Spleen (tissue), 11 donors: Measurements from ENCODE around the gene HSPB2. TPM values are rescaled to one million over a fixed set of nuclear protein-coding genes. Genes with fewer than 3 reads are reported as not detected.

Source experiments
- DNase-seq: peaks from one replicate; pipeline ENCODE4 v3.0.0-alpha.2; 2020
- H3K27ac ChIP-seq, 8 donors: fragments of 200-600 bp; sonication (generic) in 7 of 8; 1 replicate in 4 of 8; 2 replicates in 4 of 8; pipeline versions ENCODE4 v1.5.0 to v1.8.0; 2016 to 2021; ENCODE audit warnings: inconsistent platforms in 4 of 8, mild to moderate bottlenecking in 4 of 8, moderate library complexity in 1 of 8
- H3K27me3 ChIP-seq, 7 donors: fragments of 200-600 bp; sonication (generic) in 6 of 7; replicated peaks in 1 of 7; 1 replicate in 4 of 7; 2 replicates in 3 of 7; pipeline versions ENCODE4 v1.5.0 to v1.8.0; 2016 to 2021; ENCODE audit warnings: inconsistent platforms in 3 of 7, mild to moderate bottlenecking in 1 of 7
- H3K36me3 ChIP-seq, 6 donors: fragments of 200-600 bp; sonication (generic) in 5 of 6; 1 replicate in 4 of 6; 2 replicates in 2 of 6; pipeline versions ENCODE4 v1.5.0 to v1.8.0; 2016 to 2021; ENCODE audit warnings: inconsistent platforms in 2 of 6
- H3K4me1 ChIP-seq, 6 donors: fragments of 200-600 bp; sonication (generic) in 5 of 6; 1 replicate in 3 of 6; 2 replicates in 3 of 6; pipeline versions ENCODE4 v1.5.0 to v1.8.0; 2016 to 2021; ENCODE audit warnings: inconsistent platforms in 3 of 6
- H3K4me3 ChIP-seq, 8 donors: fragments of 200-600 bp; sonication (generic) in 7 of 8; 1 replicate in 4 of 8; 2 replicates in 4 of 8; pipeline versions ENCODE4 v1.5.0 to v1.8.0; 2016 to 2021; ENCODE audit warnings: inconsistent platforms in 4 of 8, mild to moderate bottlenecking in 4 of 8, moderate library complexity in 2 of 8
- H3K9me3 ChIP-seq, 8 donors: fragments of 200-600 bp; sonication (generic) in 7 of 8; 1 replicate in 4 of 8; 2 replicates in 4 of 8; pipeline versions ENCODE4 v1.5.0 to v1.8.0; 2016 to 2021; ENCODE audit warnings: inconsistent platforms in 4 of 8
- POLR2A ChIP-seq, 3 donors: fragments of 450-650 bp; IDR thresholded peaks; one replicate each; pipeline ENCODE4 v1.5.1; 2017; ENCODE audit warnings: antibody characterized with exemption in 3 of 3, mild to moderate bottlenecking in 1 of 3
- POLR2AphosphoS5 ChIP-seq, 3 donors: sonication (generic); formaldehyde crosslinking; IDR thresholded peaks; one replicate each; pipeline ENCODE4 v1.5.1; 2017; ENCODE audit warnings: antibody characterized with exemption in 3 of 3
- WGBS, 5 donors: extraction: QIAGEN DNeasy Blood & Tissue Kit in 3 of 5; methylation state at CpG; one replicate each; pipeline versions ENCODE4 v1.1.5 to v1.1.7; 2013 to 2018; 5-methylcytosine and 5-hydroxymethylcytosine counted together
- intact Hi-C: fragments of 100-400 bp; cut with DNase I; formaldehyde crosslinking; loops from one replicate; pipeline ENCODE4 v1.15.0; 2023; ENCODE audit warnings: low total_unique reads
- polyA plus RNA-seq, 3 donors: library from polyadenylated mRNA; stranded (reverse); fragments of 200-250 nt; gene quantifications; one replicate each; pipeline ENCODE4 v1.2.1, GENCODE V29; 2013
- total RNA-seq, 7 donors: library from RNA; depleted of rRNA in 3 of 7; stranded (reverse); fragments of >200 nt in 3 of 7; fragmentation: NEBNext Ultra II Directional in 4 of 7; extraction: Animal tissue kit (Norgen Biotek cat#: 25700) in 4 of 7; gene quantifications; one replicate each; pipeline versions ENCODE4 v1.1.0 to v1.2.1, GENCODE V29; 2016 to 2021
- TF ChIP-seq, protein P1 (sequence below), 11 experiments: fragments of 200-600 bp in 7 of 11; fragments of 450-650 bp in 4 of 11; sonication (generic) in 4 of 11; IDR thresholded peaks in 8 of 11; conservative IDR thresholded peaks in 3 of 11; 1 replicate in 7 of 11; 2 replicates in 4 of 11; pipeline versions ENCODE4 v1.4.0 to v1.8.0; 2016 to 2021; ENCODE audit warnings: antibody characterized with exemption in 11 of 11, inconsistent platforms in 4 of 11, mild to moderate bottlenecking in 1 of 11
- donor health status: healthy with polysubstance abuse.
- donor health status: DM: no; HTN: no; CAD: no; lungs with moderate emphysema.
- donor health status: DM: no; HTN: no; CAD: no.
- donor health status: Bipolar disorder and iron deficiency.
- donor health status: healthy.
- donor health status: DM: no; HTN: no; CAD: no.
- donor health status: DM: yes; HTN: yes; CAD: no.

The HSPB2 gene
- total and polyA plus RNA-seq, 10 donors: 0.60 to 6.0 (median 1.8) TPM; not detected in 2

DNA sequence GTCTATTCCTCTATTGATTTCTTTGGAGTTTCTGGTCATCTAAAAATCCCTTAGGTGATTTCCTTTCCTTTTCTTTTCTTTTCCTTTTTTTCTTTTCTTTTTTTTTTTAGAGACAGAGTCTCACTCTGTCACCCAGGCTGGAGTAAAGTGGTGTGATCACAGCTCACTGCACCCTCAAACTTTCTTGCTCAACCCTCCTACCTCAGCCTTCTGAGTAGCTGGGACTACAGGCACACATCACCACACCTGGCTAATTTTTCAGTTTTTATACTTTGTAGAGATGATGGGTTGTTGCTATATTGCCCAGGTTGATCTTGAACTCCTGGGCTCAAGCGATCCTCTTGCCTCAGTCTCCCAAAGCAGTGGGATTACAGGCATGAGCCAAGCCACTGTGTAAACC, 4.2 kb downstream of the HSPB2 start:
- H3K36me3 ChIP-seq: no peaks in the 10 kb centered on the region
- TF ChIP-seq POLR2A (IDR thresholded peaks at IDR 0.05) (no peak), POLR2AphosphoS5 (IDR thresholded peaks at IDR 0.05) (no peak)
- TF ChIP-seq, protein P1, sequence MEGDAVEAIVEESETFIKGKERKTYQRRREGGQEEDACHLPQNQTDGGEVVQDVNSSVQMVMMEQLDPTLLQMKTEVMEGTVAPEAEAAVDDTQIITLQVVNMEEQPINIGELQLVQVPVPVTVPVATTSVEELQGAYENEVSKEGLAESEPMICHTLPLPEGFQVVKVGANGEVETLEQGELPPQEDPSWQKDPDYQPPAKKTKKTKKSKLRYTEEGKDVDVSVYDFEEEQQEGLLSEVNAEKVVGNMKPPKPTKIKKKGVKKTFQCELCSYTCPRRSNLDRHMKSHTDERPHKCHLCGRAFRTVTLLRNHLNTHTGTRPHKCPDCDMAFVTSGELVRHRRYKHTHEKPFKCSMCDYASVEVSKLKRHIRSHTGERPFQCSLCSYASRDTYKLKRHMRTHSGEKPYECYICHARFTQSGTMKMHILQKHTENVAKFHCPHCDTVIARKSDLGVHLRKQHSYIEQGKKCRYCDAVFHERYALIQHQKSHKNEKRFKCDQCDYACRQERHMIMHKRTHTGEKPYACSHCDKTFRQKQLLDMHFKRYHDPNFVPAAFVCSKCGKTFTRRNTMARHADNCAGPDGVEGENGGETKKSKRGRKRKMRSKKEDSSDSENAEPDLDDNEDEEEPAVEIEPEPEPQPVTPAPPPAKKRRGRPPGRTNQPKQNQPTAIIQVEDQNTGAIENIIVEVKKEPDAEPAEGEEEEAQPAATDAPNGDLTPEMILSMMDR (IDR thresholded peaks at IDR 0.05 in 8 of 11, conservative IDR thresholded peaks at IDR 0.05 in 3 of 11): no peak
- 90 to 100% (median 94%) methylated on average over 1 of the region's 1 CpG for WGBS, 5 donors
- intact Hi-C loops: no loop called here
- H3K27me3 ChIP-seq: peaks cover 0 to 40% (median 22%) of the 10 kb centered on the region in 7 donors
- H3K27ac ChIP-seq: no peak overlapping the region
- H3K4me3 ChIP-seq: no peak overlapping the region
- no peaks in the 10 kb centered on the region for H3K9me3 ChIP-seq
- H3K4me1 ChIP-seq: no peaks in the 10 kb centered on the region
- no peak for DNase-seq

DNA sequence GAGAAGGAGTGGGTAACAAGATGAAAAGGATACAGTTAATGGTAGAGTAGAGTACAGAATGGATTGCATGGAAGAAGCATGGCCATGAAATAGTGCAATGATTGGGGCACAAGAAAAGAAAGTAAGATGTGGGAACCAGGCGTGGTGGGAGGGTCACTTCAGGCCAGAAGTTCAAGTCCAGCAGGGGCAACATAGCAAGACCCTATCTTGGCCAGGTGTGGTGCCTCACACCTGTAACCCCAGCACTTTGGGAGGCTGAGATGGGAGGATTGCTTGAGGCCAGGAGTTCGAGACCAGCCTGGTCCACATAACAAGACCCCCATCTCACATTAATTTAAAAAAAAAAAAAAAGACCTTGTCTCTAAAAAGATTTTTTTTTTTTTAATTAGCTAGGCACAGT, 4.8 kb downstream of the HSPB2 start:
- Histone ChIP-seq H3K9me3 (no peaks in the 10 kb centered on the region), H3K27me3 (peaks cover 0 to 34% (median 17%) of the 10 kb centered on the region in 7 donors), H3K36me3 (no peaks in the 10 kb centered on the region), H3K4me1 (peaks cover 0 to 3% (median 0%) of the 10 kb centered on the region in 6 donors), H3K4me3 (no peak overlapping the region), H3K27ac (no peak overlapping the region)
- no peak for DNase-seq
- TF ChIP-seq, protein P1 (IDR thresholded peaks at IDR 0.05 in 8 of 11, conservative IDR thresholded peaks at IDR 0.05 in 3 of 11): no peak
- TF ChIP-seq POLR2A (IDR thresholded peaks at IDR 0.05) (no peak), POLR2AphosphoS5 (IDR thresholded peaks at IDR 0.05) (no peak)
- 68 to 90% (median 83%) methylated on average over 2 of the region's 2 CpGs for WGBS, 5 donors
- intact Hi-C loops: no loop called here

DNA sequence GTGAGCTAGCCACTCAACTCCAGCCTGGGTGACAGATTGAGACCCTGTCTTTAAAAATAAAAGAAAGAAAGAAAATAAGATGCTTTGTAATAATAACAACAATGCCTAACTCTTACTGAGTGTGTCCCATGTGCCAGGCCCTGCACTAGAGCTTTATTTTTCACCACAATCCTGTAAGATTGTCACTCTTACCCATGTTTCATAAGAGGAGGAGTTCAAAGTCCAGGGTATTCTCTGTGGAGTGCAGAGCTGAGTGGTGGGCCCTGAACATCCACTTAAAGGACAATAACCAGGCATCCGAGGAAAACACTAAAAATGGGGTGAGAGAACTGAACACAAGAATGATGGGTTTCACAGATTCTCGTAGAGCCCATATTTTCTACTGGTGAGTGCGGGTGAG, 5.3 kb downstream of the HSPB2 start:
- Histone ChIP-seq H3K27me3 (peaks cover 0 to 30% (median 12%) of the 10 kb centered on the region in 7 donors), H3K4me3 (no peak overlapping the region), H3K9me3 (no peaks in the 10 kb centered on the region), H3K27ac (peak overlapping the region in 1 of 8 donors; percentile 34), H3K4me1 (peaks cover 0 to 8% (median 0%) of the 10 kb centered on the region in 6 donors), H3K36me3 (no peaks in the 10 kb centered on the region)
- no peak for DNase-seq
- intact Hi-C loops: no loop called here
- WGBS, 5 donors: 89 to 97% (median 91%) methylated on average over 3 of the region's 3 CpGs
- TF ChIP-seq, protein P1 (IDR thresholded peaks at IDR 0.05 in 8 of 11, conservative IDR thresholded peaks at IDR 0.05 in 3 of 11): no peak
- TF ChIP-seq POLR2A (IDR thresholded peaks at IDR 0.05) (no peak), POLR2AphosphoS5 (IDR thresholded peaks at IDR 0.05) (no peak)

DNA sequence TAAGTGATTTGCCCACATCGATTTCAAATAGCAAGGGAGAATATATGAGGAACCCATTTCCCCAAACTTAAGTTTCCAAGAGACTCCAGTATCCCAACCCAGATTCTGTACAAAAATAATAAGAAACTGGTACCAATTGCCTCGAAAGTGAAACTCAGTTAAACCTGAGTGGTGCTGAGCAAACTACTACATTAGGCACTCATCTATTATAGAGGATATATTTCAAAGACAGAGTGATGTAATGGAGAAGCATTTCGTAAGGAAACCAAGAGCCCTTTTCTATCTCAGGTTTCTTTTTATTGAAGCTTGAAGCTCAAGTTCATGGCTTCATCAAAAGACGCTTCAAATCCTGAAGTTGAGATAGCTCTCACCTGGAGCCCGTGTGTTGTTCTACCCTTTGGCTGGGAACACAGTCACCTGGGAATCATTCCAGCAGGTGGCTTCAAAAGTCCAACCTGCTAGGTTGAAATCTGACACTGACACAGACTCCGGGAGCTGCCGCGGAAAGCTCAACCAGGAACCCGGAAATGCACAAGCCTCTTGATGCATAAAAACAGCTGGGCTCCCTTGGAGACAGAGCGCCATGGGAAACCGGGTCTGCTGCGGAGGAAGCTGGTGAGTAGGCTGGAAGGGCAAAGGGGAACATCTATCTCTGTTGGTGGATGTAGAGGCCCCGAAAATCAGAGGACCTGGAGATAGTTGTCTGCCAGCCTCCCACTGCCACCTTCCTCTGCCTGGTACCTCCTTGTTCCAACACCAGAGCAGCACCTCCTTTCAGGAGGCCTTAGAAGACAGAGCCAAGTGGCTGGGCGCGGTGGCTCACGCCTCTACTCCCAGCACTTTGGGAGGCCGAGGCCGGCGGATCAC, 6.1 kb downstream of the HSPB2 start, which contains the start of gene C11orf52:
Gene C11orf52 (plus strand): TSS at position 524 of the 867 bp plus-strand sequence. CDS start 60 bp downstream, at position 584.
- H3K36me3 ChIP-seq: no peaks in the 10 kb centered on the region
- H3K4me3 ChIP-seq: peak within 1 kb of the TSS in 1 of 8 donors; percentile 25
- peaks cover 0 to 21% (median 5%) of the 10 kb centered on the region in 7 donors for H3K27me3 ChIP-seq
- H3K9me3 ChIP-seq: no peaks in the 10 kb centered on the region
- intact Hi-C loops: no loop called here
- TF ChIP-seq, protein P1 (IDR thresholded peaks at IDR 0.05 in 8 of 11, conservative IDR thresholded peaks at IDR 0.05 in 3 of 11): no peak
- TF ChIP-seq POLR2AphosphoS5 (IDR thresholded peaks at IDR 0.05) (no peak), POLR2A (IDR thresholded peaks at IDR 0.05) (no peak)
- no peak for DNase-seq
- H3K4me1 ChIP-seq: peaks cover 0 to 12% (median 0%) of the 10 kb centered on the region in 6 donors
- 68 to 78% (median 70%) methylated on average over 19 of the region's 19 CpGs for WGBS, 5 donors
- H3K27ac ChIP-seq: peak within 1 kb of the TSS in 5 of 8 donors; percentile 2 to 43 (median 34)
